Measurements from ENCODE around the gene FCN1. TPM values are rescaled to one million over a fixed set of nuclear protein-coding genes. Genes with fewer than 3 reads are reported as not detected.

Gene FCN1
- polyA plus RNA-seq, 1 of the 3 experiments (the other 2 are of a cell fraction), result not detected

DNA sequence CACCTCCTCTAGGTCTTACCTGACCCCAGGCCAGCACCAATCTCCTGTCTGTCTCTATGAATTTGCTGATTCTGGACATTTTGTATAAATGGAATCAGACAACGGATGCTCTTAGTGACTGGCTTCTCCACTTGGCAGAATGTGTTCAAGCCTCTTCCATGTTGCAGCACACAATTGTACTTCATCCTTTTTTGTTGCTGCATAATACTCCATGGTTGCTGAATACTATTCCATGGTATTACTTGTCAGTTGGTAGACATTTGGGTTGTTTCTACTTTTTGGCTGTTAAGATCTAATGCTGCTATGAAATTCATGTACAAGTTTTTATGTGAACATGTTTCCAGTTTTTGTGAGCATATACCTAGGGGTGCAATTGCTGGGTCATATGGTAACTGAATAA is 34.3 kb upstream of the FCN1 start:
- ChIA-PET CTCF (no interaction called here), POLR2A (no interaction called here)
- Histone ChIP-seq H3K4me2 (no peak overlapping the region), H3K36me3 (replicated peaks in 1 of 2; ENCODE audit: control insufficient read depth in 1 of 2, insufficient read depth in 2 of 2, low read length in 1 of 2) (no peaks in the 10 kb centered on the region), H3K9ac (no peak overlapping the region), H3K9me3 (no peaks in the 10 kb centered on the region), H3K4me1 (ENCODE audit: control insufficient read depth in 1 of 2, insufficient read depth in 2 of 2, low read depth in 1 of 2, low read length in 1 of 2) (no peaks in the 10 kb centered on the region), H3K9me2 (no peaks in the 10 kb centered on the region), H3K27ac (ENCODE audit: low read depth in 2 of 2, low read length in 1 of 2) (no peak overlapping the region), H4K20me1 (ENCODE audit: insufficient read depth) (no peaks in the 10 kb centered on the region), H3K79me2 (ENCODE audit: insufficient read depth) (no peaks in the 10 kb centered on the region), H2AFZ (ENCODE audit: low read depth) (no peak overlapping the region), H3K27me3 (ENCODE audit: insufficient read depth) (no peaks in the 10 kb centered on the region), H3K4me3 (ENCODE audit: low read depth in 2 of 2, low read length in 1 of 2) (no peak overlapping the region), H3F3A (replicated peaks; ENCODE audit: insufficient read depth) (no peaks in the 10 kb centered on the region)
- 44% methylated on average over 1 of the region's 1 CpG for WGBS (ENCODE audit: low lambda C conversion rate)
- TF ChIP-seq MEF2A (IDR thresholded peaks at IDR 0.05; ENCODE audit: borderline replicate concordance, low read depth), result no peak
- TF ChIP-seq NRF1 (IDR thresholded peaks at IDR 0.05; ENCODE audit: low read depth, low read length), result no peak
- TF ChIP-seq RAD21 (IDR thresholded peaks at IDR 0.05; ENCODE audit: low read length), result no peak
- TF ChIP-seq FOXJ3 (CRISPR knock-in tag; IDR thresholded peaks at IDR 0.05), result no peak
- TF ChIP-seq TCF12 (IDR thresholded peaks at IDR 0.05), result no peak
- DNase-seq, result no peak

DNA sequence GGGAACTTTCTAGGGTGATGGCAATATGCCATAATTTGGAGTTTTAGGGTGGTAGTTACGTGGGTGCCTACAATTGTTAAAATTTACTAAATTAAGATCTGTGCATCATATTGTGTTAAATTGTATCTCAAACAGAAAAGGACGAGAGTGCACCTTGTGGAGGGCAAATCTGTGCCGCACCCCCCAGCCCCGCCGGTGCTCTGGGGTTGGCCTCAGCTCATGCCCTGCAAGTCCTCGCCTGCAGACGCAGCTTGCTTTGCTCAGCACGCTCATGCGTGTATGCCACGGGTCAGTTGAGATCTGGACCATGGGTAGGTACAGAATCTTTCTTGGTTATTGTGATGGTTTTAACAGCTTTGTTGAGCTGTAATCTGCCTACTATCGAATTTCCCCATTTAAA is 33.7 kb upstream of the FCN1 start:
- H2AFZ ChIP-seq (ENCODE audit: low read depth), result no peak overlapping the region
- H4K20me1 ChIP-seq (ENCODE audit: insufficient read depth), result no peaks in the 10 kb centered on the region
- no peaks in the 10 kb centered on the region for H3K9me3 ChIP-seq
- H3K4me1 ChIP-seq (ENCODE audit: control insufficient read depth in 1 of 2, insufficient read depth in 2 of 2, low read depth in 1 of 2, low read length in 1 of 2), result no peaks in the 10 kb centered on the region
- H3K9ac ChIP-seq, result no peak overlapping the region
- H3K27me3 ChIP-seq (ENCODE audit: insufficient read depth), result no peaks in the 10 kb centered on the region
- no peak for DNase-seq
- ChIA-PET CTCF (interaction anchor here (0.6 kb wide), 1 partner anchor 592 kb away, joined by 3 read pairs; no protein-coding TSS in a partner anchor), POLR2A (no interaction called here)
- H3K4me3 ChIP-seq (ENCODE audit: low read depth in 2 of 2, low read length in 1 of 2), result no peak overlapping the region
- H3K79me2 ChIP-seq (ENCODE audit: insufficient read depth), result no peaks in the 10 kb centered on the region
- WGBS (ENCODE audit: low lambda C conversion rate), result 49% methylated on average over 10 of the region's 11 CpGs
- no peak for TF ChIP-seq GATA2 (CRISPR knock-in tag; IDR thresholded peaks at IDR 0.05)
- no peak for TF ChIP-seq EZH2phosphoT487 (IDR thresholded peaks at IDR 0.05; ENCODE audit: borderline replicate concordance, low read depth)
- TF ChIP-seq TAF1 (IDR thresholded peaks at IDR 0.05; ENCODE audit: borderline replicate concordance, low read depth, low read length), result no peak
- no peak for TF ChIP-seq USF2 (IDR thresholded peaks at IDR 0.05; ENCODE audit: borderline replicate concordance, low read depth, low read length)
- no peaks in the 10 kb centered on the region for H3F3A ChIP-seq (replicated peaks; ENCODE audit: insufficient read depth)
- H3K27ac ChIP-seq (ENCODE audit: low read depth in 2 of 2, low read length in 1 of 2), result no peak overlapping the region
- no peaks in the 10 kb centered on the region for H3K36me3 ChIP-seq (replicated peaks in 1 of 2; ENCODE audit: control insufficient read depth in 1 of 2, insufficient read depth in 2 of 2, low read length in 1 of 2)
- H3K4me2 ChIP-seq, result no peak overlapping the region
- H3K9me2 ChIP-seq, result no peaks in the 10 kb centered on the region

- H3K9me2 ChIP-seq, result no peaks in the 10 kb centered on the region
- CTCF ChIA-PET, result interaction anchor here (0.6 kb wide), 1 partner anchor 593 kb away, joined by 3 read pairs; no protein-coding TSS in a partner anchor
- H3K9me3 ChIP-seq, result no peaks in the 10 kb centered on the region
- H3K9ac ChIP-seq, result no peak overlapping the region
- POLR2A ChIA-PET, result no interaction called here
- H3F3A ChIP-seq (replicated peaks; ENCODE audit: insufficient read depth), result no peaks in the 10 kb centered on the region
- no peaks in the 10 kb centered on the region for H4K20me1 ChIP-seq (ENCODE audit: insufficient read depth)
- H2AFZ ChIP-seq (ENCODE audit: low read depth), result no peak overlapping the region
- H3K4me1 ChIP-seq (ENCODE audit: control insufficient read depth in 1 of 2, insufficient read depth in 2 of 2, low read depth in 1 of 2, low read length in 1 of 2), result no peaks in the 10 kb centered on the region
- TF ChIP-seq, protein P1, sequence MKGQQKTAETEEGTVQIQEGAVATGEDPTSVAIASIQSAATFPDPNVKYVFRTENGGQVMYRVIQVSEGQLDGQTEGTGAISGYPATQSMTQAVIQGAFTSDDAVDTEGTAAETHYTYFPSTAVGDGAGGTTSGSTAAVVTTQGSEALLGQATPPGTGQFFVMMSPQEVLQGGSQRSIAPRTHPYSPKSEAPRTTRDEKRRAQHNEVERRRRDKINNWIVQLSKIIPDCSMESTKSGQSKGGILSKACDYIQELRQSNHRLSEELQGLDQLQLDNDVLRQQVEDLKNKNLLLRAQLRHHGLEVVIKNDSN (IDR thresholded peaks at IDR 0.05; ENCODE audit: borderline replicate concordance, low read depth), result no peak
- TF ChIP-seq MEF2A (IDR thresholded peaks at IDR 0.05; ENCODE audit: borderline replicate concordance, low read depth) (no peak), ZBTB33 (IDR thresholded peaks at IDR 0.05; ENCODE audit: borderline replicate concordance, low read depth) (no peak), TAF1 (IDR thresholded peaks at IDR 0.05; ENCODE audit: borderline replicate concordance, low read depth, low read length) (no peak), MXI1 (IDR thresholded peaks at IDR 0.05; ENCODE audit: low read depth, low read length) (no peak)
- TF ChIP-seq, protein P2, sequence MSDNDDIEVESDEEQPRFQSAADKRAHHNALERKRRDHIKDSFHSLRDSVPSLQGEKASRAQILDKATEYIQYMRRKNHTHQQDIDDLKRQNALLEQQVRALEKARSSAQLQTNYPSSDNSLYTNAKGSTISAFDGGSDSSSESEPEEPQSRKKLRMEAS (IDR thresholded peaks at IDR 0.05; ENCODE audit: low read depth), result no peak
- no peaks in the 10 kb centered on the region for H3K27me3 ChIP-seq (ENCODE audit: insufficient read depth)
- H3K4me3 ChIP-seq (ENCODE audit: low read depth in 2 of 2, low read length in 1 of 2), result no peak overlapping the region
- DNase-seq, result no peak
- no peak overlapping the region for H3K4me2 ChIP-seq
- no peaks in the 10 kb centered on the region for H3K36me3 ChIP-seq (replicated peaks in 1 of 2; ENCODE audit: control insufficient read depth in 1 of 2, insufficient read depth in 2 of 2, low read length in 1 of 2)
- H3K27ac ChIP-seq (ENCODE audit: low read depth in 2 of 2, low read length in 1 of 2), result no peak overlapping the region
- 38% methylated on average over 11 of the region's 21 CpGs for WGBS (ENCODE audit: low lambda C conversion rate)
- H3K79me2 ChIP-seq (ENCODE audit: insufficient read depth), result no peaks in the 10 kb centered on the region
These were observed 32.9 kb upstream of the FCN1 start for GRCh38 chr9:134950386-134951210.

Data from SK-N-SH (cell line).